Activated naive CD4-positive, alpha-beta T cell treated with anti-CD3 and anti-CD28 coated beads, Interleukin-2, amount 50 U/mL, for 16 hours (primary cell): ENCODE measurements around the gene FAM118A.
"Not testable (repeated sequence)": the region's sequence is repeated elsewhere in the genome, so short reads cannot be mapped to it uniquely, and the experiment has no call there.

ENCODE experiments used
- DNase-seq: peaks from one replicate; pipeline ENCODE4 v3.0.0-alpha.2; 2020

FAM118A gene

DNA sequence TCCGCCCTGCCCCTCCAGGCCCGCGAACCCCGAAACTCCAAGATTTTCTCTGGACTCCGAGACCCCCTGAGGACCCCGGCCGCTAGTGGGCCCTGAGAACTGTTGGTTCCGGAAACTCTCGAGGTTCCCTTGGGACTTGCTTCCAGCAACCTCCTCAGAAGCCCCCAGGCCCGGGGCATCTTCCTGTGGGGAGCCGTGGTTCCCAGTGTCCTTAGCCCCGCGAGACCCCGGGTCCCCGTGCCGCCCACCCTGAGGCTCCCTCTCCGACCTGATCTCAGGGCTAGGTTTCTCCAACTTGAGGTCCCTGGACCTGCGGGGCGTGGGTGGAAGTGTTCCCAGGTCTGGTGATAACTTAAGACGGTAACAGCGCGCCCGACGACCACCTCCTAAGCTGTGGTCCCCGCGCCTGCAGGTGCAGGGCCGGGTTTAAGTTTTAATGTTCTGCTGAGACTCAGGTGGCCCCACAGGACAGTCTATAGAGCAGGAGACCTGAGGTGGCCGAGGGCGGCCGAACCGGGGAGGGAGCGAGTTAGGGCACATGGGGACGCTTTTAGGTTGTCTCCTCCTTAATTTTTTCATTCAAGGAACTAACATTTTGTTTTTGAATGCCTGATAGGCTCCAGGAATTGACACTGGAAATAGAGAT lies 720 bp downstream of the FAM118A start:
- DNase-seq: peak; percentile 23

- DNase-seq: no peak
Observed at GRCh38 chr22:45310977-45311531, 1.3 kb downstream of the FAM118A start.

DNA sequence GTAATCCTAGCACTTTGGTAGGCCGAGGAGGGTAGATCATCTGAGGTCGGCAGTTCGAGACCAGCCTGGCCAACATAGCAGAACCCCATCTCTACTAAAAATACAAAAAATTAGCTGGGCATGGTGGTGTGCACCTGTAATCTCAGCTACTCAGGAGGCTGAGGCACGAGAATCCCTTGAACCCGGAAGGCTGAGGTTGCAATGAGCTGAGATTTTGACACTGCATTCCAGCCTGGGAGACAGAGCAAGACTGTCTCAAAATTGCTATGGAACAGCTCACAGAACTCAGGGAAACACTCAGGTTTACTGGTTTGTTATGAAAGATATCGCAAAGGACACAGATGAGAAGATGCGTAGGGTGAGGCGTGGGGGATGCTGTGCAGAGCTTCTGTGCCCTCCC lies 2.7 kb downstream of the FAM118A start:
- DNase-seq: no peak

DNA sequence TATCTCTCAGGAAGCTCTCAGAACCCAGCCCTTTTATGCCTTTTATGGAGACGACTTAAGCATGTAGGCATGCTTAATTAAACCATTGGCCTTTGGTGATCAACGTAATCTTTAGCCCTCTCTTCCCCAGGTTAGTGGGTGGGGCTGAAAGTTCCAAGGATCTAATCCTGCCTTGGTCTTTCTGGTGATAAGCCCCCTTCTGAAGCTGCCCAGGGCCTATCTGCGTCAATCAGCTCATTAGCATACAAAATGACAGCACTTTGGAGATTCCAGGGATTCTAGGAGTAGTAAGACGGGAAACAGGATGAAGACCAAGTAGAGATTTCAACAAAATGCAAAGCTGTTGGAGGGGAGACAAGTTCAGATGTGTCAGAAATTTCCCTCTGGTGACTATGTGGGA lies 3.1 kb downstream of the FAM118A start:
- no peak for DNase-seq

DNA sequence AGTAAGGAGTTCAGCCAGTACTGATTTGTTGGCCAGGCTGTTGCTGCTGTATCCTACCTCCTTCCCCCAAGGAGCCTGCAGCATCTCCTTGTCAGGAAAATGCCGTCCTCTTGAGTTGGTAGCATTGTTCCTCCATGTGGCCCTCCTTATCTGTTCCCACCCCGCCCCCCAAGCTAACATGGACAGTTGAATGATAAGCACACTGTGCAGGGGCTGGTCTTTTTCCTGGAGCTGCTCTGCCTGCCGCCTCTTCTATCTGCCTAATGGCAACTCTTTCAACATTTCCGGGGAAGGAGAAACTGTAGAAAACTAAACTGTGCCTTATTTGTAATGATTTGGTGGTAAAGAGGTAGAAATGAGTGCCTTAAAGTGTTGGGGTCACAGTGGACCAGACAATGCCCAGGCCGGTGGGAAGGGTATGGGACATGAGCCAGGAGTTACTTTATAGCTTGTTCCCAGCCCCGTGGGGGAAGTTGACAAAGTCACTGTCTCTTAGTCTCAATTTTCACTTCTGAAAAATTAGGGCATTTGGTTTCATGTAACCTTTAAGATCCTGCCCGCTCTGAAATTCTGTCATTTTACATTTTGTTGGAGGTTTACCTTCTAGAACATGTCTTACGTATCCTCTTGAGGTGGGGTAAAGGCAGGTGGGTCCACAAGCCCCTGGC lies 4.5 kb downstream of the FAM118A start:
- DNase-seq: no peak

GRCh38 chr22:45314786-45315185 lies 5.1 kb downstream of the FAM118A start:
- DNase-seq: no peak

DNA sequence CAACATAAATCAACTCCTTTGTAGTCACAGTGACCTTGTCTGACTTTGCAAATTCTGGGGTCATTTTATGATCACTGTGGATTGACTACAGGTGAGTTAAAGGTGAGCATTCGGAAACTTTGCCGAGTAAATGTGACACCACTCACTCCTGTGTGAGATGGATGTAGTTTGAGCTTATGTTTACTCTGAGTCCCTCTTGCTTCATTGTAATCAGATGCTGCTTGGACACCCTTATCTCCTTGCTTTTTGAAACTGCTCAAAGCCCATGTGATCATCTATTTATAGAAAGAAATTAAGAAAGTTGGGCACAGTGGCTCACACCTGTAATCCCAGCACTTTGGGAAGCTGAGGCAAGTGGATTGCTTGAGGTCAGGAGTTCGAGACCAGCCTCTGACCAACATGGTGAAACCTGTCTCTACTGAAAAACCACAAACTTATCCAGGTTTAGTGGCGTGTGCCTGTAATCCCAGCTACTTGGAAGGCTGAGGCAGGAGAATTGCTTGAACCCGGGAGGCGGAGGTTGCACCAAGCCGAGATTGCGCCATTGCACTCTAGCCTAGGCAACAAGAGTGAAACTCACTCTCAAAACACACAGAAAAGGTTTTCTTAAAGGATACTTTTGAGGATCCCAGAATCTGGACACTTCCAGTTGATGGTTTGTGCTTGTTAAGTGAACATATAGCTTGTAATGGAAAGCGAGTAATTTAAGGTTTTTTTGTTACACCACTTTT lies 7.2 kb downstream of the FAM118A start:
- DNase-seq: no peak

- no peak for DNase-seq
Observed at GRCh38 chr22:45317551-45318167, 7.9 kb downstream of the FAM118A start.

GRCh38 chr22:45318168-45318557 lies 8.4 kb downstream of the FAM118A start:
- DNase-seq: peak; percentile 88

GRCh38 chr22:45318558-45319323 lies 9.0 kb downstream of the FAM118A start:
- DNase-seq: peak; percentile 23

DNA sequence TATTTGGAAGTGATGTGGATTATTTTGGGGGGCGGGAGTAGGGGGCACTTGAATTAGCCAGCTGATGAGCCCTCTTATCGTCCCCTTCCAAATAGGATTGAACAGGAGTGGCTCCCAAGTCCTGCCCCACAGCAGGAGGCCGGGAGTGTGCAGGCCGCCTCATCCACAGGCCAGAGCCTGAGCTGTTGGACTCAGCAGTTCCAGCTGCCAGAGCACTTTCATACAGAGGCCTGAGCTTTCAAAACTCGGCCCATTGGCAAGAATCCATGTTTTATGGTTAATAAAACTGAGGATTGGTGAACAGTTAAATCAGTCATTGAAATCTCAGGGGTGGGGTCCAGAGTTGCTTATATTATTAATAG lies 9.6 kb downstream of the FAM118A start:
- DNase-seq: no peak

DNA sequence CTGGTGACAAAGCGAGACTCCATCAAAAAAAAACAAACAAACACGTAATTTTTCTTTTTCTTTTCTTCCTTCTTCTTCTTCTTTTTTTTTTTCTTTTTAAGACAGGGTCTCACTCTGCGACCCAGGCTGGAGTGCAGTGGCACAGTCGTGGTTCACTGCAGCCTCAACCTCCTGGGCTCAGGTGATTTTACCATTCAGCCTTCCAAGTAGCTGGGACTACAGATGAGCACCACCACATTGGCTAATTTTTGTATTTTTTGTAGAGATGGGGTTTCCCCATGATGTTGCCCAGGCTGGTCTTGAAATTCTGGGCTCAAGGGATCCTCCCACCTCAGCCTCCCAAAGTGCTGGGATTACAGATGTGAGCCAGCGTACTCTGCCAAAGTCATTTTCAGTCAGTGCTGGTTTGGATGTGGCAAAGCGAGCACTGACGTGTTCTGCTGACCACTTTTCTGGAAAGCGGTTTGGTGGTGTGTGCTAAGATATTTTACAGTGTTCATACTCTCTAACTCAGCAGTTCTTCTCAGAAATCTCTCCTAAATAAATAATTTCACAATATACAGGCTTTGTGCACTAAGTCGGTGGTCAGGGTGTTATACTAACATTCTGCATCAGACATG lies 10.7 kb downstream of the FAM118A start:
- DNase-seq: no peak

DNA sequence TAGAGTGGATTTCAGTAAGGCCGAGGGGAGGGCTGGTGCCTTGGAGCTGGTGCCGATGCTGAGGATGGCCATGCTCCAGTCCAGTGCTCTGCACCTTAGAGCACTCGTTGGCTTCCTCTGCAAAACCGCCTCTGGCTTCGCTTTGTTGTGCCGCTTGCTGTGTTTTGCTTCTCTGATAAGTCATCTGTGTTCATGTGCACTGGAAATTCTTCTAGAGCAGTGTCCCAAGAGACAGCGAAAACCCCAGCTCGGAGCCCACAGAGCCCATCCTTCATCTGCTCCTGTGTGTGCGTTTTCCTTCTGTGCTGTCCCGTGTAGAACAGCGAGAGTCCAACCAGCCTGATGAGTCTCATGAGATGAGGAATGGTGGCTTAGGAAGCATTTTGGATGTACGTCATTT lies 12.1 kb downstream of the FAM118A start:
- no peak for DNase-seq

- no peak for DNase-seq
Observed at GRCh38 chr22:45322873-45323525, 13.3 kb downstream of the FAM118A start.

GRCh38 chr22:45323695-45324094 lies 14.0 kb downstream of the FAM118A start:
- DNase-seq: no peak

GRCh38 chr22:45324311-45324711 lies 14.6 kb downstream of the FAM118A start:
- no peak for DNase-seq

- not testable (repeated sequence) for DNase-seq
Observed at GRCh38 chr22:45328261-45328660, 18.5 kb downstream of the FAM118A start.

DNA sequence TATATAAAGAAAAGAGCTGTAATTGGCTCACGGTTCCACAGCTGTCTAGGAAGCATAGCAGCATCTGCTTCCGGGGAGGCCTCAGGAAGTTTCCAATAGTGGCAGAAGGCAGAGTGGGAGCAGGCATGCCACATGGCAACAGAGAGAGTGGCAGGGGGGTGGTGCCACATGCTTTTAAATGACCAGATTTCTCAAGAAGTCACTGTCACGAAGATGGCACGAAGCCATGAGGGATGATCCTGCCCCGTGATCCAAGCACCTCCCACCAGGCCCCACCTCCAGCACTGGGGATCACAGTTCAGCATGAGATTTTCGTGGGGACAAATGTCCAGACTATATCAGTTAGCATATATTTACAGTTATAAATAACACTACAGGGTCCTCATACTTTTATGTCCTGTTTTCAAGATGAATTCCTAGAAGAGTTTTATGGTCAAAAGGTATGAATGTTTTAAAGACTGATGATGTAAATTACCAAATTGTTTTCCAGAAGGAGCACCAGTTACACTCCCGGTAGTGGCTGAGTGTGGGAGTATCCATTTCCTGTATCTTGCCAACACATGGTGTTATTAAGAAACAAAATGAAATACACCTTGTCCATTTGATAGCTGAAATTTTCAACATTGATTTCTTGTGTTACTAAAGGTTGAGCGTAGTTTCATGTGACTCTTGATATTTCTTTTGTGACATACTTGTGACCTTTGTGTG lies 19.2 kb downstream of the FAM118A start:
- no peak for DNase-seq

- DNase-seq: no peak
Observed at GRCh38 chr22:45329530-45329936, 19.8 kb downstream of the FAM118A start.

GRCh38 chr22:45330548-45330947 lies 20.8 kb downstream of the FAM118A start:
- DNase-seq: no peak

DNA sequence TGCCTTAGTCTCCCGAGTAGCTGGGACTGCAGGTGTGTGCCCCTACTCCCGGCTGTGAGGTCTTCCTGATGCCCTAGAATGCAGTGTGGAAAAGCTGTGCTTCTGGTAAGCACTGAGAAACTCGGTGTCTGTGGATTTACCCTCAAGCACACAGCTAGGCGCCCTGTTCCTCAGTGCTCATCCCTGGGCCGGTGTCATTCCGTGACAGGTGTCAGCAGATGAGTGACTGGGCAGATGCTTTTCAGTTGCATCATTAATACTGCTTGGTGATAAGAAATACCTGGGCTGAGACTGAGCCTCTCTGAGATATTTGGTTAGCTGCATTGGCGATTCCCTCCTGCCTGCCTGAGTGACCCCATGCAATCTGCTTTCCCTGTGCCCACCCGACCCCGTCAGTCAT lies 21.8 kb downstream of the FAM118A start:
- no peak for DNase-seq
